Suppressor macrophage treated with lipopolysaccharide for 4 hours (primary cell): ENCODE data around the gene BAD.

Experiments
- DNase-seq: peaks from one replicate; pipeline ENCODE4 v3.0.0-alpha.2; 2020

Gene BAD

DNA sequence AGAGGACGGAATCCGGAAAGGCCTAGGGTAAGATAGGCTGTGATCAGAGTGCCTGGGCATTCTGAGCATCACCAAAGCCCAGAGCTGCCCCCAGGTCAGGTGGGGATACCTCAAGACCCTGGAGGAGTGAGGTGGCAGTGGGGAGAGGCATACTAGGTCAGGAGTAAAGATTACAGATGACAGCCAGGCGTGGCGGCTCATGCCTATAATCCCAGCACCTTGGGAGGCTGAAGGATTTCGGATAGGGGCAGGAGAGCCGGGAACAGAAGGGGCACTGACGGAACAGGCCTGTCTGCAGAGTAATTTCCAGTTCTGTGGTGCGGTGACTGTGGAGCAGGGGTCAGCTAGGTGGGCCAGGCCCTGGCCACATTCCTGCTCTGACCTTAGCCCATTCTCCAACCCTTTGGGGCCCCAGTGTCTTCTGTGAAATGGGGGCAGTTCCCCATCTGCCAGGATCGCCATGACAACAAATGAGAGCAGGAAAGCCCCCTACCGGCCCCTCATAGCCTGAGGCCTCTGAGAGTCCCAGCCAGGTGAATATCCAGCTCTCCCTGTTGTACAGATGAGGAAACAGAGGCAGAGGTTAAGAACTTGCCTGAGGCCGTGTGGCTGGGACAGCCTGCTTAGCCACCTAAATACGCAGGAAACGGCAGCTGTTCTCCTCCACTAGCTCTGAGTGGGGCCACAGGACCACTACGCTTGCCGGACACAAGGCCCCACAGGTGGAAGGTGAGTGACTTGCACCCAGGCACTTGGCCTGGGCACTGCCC lies 9.2 kb downstream of the BAD start:
- DNase-seq: no peak

DNA sequence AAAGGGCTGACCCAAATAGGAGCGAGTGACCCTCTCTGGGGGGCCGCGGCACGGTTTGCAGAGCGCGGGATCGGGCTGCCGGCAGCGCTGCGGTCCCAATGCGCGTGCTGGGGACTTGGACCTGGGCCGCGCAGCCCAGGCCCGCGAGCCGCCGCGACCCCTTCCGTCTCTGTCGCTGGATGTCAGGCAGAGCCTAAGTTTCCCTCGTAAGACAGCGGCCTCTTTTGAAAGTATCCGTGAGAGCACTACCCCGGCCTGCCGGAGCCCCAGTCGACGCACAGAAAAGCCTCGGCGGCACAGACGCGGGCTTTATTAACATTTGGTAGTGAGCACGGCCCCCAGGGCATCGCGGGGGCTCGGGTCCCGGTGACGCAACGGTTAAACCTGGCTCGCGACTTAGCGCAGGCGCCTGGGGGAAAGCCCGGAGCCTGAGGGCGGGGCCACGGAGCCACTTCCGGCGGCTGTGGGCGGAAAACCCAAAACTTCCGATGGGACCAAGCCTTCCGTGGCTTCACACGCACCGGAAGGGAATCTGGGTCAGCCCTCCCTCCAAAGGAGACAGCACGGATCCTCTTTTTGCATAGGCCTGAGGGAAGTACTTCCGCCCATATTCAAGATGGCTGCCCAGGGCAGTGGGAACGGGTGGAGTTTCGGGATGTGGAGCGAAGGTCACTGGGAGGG lies 14.8 kb downstream of the BAD start:
- DNase-seq: peak; percentile 99

DNA sequence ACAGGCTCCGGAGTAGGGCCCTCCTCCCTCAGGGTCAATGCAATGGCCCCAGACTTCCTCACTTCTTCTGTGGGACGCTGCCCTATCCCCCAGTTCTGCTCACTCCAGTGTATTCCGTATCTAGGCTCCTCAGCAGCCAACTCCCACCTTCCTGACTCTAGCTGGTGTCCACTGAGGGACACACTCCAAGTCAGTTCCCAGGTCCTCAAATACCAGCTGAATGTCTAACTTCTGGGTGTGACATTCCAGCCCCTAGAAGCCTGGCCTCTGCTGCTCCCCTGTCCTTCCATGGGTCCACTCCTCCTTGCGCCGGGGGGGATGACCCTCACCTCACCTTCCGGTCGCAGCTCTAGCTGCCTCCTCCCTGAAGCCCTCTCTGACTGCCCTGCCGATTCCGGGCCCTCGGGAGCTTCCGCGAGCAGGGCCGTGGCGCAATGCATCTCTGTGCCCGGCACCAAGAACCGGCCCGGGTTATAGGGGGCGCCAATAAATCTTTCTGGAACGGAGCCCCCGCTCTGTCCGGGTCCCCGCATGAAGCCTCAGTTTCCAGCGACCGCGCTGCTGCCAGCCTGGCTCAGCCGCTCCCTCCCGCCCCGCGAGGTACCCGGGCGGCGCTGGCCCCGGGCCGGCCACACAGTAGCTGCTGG lies 15.4 kb downstream of the BAD start:
- no peak for DNase-seq

DNA sequence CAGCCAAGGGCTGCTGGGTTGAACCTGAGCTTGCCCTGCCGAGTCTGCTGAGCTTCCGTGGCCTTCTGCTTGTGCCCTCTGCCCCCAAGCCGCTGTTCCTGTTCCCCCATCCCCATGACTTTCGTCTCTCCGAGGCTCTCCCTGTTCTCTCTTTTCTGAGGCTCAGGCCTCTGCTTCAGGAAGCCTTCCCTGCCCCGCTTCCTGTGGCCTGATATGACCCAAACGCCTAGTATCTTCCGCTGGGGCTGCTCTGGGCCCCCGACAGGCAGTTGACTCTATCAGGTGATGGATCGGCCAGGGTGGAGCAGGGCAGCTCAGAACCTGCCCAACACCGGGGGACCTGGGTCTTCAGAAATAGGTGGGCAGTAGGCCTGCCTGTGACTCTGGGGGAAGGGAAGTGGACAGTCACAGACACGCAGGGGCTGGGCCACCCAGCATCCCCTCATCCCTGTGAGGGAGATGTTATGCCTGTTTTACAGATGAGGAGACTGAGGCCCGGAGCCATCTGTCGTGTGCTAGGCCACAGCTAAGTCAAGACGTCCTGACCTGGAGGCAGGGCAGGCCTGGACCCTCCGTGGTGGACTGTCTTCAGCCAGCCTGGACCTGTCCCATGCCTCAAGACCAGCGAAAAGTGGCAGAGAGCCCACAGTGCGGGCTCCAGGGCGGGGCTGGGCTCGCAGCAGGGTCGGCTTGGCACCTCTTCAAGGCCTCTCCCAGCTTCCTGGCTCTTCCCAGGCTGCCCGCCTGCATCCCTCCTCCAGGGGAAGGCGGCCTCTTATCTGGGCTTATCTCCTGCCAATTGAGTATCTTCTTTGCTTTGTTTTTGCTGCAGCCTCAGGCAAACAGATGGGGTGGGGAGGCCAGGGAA lies 16.2 kb downstream of the BAD start:
- no peak for DNase-seq

DNA sequence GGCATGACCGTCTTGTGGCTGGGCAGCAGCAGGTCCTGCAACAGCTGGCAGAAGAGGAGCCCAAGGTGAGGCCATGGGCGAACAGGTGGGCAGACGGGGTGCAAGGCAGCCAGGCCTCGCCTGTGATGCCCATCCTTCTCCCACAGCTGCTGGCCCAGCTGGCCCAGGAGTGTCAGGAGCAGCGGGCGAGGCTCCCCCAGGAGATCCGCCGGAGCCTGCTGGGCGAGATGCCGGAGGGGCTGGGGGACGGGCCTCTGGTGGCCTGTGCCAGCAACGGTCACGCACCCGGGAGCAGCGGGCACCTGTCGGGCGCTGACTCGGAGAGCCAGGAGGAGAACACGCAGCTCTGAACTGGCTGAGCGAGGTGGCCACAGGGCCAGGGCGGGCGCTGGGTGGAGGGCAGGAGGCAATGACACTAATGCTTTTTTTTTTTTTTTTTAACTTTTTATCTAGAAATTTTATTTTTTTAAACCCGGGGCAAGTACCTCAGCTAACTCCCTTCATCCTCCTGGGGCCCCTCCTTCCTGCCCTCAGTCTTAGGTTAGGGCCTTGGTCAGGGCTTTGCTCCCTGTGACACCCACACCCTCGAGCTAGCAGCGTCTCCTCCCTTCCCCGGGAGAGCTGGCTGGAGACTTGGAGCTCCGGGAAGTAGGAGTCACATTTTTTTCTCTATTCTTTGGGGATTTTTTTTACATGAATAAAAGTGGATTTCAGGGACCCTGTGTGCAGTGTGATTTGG lies 17.1 kb downstream of the BAD start:
- no peak for DNase-seq

DNA sequence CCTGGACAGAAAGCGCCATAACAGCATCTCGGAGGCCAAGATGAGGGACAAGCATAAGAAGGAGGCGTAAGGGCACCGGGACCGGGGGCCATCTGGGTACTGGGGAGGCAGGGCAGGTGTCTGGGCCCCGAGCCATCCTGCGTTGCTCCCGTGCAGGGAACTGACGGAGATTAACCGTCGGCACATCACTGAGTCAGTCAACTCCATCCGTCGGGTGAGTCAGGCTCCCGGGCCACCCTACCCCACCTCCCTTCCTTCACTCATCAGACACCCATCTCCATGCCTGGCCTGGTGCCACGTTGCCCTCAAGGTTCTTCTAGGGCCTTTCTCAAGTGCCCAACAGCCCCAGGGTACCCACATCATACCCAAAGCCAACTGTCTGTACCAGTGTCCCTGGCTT lies 18.1 kb downstream of the BAD start:
- DNase-seq: no peak

DNA sequence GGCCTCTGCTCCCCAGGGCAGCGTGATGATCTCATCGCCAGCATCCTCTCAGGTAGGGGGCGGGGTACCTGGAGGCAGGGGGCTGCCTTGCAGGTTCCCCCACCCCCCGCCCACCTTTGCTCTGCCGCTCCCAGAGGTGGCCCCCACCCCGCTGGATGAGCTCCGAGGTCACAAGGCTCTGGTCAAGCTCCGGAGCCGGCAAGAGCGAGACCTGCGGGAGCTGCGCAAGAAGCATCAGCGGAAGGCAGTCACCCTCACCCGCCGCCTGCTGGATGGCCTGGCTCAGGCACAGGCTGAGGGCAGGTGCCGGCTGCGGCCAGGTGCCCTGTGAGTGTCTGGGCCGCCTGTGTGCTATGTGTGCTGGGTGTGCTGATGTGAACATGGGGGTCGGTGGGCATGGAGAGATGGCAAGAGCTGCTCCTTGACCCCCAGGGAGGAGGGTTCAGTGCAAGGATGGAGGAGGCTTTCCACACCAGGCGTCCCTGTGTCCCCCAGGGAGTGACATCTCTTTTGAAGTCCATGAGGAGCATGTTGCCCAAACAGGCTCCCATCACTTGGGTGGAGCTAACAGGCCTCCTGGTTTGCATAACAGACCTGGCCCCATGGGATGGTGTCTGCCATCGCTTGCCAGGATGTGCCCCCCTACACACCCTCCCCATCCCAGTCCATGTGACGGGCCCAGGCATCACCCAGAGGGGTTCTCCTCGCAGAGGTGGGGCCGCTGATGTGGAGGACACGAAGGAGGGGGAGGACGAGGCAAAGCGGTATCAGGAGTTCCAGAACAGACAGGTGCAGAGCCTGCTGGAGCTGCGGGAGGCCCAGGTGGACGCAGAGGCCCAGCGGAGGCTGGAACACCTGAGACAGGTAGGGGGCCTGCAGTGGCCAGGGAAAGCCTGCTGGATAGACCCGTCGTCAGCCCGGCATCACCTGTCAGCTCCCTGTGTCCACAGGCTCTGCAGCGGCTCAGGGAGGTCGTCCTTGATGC lies 19.0 kb downstream of the BAD start:
- no peak for DNase-seq

DNA sequence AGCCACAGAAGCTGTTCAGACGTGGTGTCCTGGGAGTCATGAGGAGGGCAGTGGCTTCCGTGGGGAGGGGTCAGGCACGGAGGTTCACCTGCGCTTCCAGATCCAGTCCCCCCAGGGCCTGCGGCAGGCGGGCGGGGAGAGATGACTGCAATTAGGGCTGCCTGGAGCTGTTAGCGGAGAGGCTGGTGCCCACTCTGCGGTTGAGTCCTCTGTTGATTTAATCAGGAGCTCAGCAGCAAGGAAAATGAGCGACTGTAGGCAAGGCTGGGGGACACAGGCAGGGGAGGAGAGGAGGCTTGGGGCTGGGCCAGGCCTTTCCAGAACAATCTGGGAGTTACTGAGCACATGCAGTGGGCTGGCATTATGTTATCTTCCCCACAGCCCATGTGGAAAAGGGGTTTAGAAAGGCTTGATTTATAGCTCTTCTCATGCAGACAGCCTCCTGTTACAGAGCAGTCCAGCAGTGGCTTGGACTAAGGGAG lies 20.1 kb downstream of the BAD start:
- DNase-seq: no peak

DNA sequence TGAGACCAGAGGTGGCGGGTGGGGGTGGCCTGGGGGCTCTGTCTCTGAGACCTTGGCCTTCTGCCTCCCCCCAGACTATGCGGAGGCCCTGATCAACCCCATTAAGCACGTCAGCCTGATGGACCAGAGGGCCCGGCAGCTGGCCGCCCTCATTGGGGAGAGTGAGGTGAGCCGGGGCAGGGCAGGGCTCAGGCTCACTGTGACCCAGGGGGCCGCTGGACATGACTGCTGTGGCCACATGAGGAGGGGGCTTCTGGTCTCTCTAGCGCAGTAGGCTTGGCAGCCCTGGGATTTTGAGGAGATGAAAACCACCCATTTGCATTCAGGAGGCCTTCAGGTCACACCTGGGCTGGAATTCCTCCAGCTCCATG lies 20.5 kb downstream of the BAD start:
- no peak for DNase-seq

DNA sequence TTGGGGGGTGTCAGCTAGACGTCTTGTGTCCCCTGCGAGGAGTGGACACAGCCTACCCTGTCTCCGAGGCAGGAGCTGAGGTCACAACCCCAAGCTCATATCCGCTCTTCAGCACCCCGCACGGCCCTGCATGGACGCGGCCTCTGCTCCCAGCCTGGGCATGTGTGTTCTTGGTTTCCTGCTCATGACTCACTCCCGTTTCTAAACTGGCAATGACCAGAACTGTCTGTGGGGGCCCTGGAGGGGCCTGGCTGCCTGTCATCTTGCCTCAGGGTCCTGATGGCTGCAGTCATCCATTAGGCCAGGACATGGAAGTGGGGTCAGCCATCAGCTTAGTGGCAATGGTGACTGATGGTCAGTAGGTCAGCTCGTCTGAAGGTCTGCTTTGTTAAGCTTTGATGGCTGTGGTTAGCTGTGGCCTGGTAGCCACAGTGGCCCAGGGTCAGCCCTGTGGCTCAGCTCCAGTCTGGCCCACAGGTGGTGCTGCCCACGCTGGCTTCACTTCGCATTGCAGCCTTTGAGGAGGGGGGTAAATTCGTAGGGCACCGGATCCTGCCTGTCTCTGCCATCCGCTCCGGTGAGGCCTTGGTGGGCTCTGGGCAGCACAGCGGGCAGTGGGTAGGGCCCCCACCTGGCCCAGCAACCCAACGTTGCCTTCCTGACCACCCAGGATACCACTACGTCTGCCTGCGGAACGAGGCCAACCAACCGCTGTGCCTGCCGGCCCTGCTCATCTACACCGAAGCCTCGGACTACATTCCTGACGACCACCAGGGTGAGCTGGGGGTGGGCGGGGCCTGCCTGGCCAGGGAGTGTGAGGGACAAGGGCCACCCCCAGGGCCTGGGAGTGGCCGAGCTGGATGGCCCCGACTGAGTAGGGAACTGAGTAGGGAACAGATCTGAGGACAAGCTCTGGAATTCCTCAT lies 21.2 kb downstream of the BAD start:
- no peak for DNase-seq

DNA sequence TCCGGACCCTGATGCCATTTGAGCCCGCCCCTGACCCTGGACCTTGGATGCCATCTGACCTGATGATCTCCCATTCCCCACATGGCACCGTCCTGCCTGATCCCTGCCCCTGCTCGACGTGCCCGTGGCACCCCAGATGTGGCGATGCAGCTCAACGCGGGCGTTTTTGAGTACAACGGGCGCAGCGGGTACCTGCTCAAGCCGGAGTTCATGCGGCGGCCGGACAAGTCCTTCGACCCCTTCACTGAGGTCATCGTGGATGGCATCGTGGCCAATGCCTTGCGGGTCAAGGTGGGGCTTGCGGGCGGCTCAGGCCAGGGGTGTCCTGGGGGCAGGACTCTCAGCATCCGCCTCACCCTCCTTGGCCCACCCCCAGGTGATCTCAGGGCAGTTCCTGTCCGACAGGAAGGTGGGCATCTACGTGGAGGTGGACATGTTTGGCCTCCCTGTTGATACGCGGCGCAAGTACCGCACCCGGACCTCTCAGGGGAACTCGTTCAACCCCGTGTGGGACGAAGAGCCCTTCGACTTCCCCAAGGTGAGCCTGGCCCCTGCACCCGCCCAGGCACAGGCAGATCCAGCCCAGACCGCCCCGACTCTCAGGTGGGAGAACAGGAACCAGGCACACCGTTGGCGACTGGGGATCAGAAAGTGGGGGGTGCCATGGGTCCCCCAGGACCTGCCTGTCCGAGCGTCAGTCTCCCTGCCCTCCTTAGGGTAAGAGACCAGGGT lies 22.0 kb downstream of the BAD start:
- DNase-seq: no peak

DNA sequence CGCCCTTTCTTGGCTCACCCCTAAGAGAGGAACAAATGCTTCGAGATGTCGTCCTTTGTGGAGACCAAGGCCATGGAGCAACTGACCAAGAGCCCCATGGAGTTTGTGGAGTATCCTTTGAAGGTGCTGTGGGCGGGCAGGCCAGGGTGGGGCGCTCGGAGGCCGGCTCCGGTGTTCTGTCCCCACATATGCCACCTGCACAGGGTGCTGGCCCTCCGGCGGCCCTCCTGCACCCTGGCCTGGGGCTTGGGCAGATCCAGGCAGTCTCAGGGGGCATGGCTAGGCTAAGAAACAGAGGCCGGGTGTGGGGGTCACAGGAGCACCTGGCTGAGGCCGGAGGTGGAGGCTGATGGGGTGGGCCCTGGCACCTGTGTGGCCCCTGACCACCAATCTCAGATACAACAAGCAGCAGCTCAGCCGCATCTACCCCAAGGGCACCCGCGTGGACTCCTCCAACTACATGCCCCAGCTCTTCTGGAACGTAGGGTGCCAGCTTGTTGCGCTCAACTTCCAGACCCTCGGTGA lies 22.8 kb downstream of the BAD start:
- DNase-seq: no peak

DNA sequence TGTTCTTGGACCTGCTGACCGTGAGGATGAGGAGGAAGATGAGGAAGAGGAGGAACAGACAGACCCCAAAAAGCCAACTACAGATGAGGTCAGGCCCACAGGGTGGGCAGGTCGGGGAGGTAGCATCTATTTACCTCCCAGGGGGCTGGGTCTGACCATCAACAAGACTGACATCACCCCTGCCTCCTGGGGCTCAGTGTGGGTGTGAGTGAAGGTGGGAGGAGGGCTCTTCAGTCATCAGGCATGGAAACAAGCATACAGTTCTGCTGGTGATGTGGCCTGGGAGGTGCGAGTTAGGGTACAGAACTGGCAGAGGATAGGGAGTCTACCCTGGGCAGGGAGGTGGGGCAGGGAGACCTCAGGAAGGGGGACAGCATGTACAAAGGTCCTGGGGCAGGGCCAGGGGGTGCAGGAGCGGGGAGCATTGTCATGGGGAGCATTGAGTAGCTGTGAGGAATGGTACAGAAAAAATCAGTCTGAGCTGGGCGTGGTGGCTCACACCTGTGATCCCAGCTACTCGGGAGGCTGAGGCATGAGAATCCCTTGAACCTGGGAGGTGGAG lies 24.2 kb downstream of the BAD start:
- DNase-seq: no peak

DNA sequence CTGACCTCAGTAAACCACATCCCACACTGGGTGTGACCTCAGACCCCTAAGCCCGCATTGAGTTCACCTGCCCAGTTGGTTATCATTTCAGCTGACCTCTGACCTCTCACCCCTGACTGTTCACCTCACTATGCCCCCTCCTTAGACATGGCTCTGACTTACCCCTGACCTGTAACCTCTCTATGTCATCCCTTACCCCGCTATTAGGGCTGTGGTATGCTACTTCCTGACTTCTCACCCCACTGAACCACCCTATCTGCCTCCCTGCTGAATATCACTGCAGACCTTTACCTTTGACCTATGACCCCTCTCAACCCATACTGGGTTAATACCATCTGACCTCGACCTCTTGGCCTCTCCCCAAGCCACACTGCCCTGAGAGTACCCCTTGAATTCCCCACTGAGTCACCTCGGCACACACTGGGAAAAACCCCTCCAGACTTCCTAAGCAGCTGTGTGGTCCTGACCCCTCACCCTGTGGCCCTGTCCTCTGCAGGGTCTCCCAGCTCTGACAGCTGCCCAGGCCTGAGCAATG lies 24.9 kb downstream of the BAD start:
- DNase-seq: peak; percentile 66

DNA sequence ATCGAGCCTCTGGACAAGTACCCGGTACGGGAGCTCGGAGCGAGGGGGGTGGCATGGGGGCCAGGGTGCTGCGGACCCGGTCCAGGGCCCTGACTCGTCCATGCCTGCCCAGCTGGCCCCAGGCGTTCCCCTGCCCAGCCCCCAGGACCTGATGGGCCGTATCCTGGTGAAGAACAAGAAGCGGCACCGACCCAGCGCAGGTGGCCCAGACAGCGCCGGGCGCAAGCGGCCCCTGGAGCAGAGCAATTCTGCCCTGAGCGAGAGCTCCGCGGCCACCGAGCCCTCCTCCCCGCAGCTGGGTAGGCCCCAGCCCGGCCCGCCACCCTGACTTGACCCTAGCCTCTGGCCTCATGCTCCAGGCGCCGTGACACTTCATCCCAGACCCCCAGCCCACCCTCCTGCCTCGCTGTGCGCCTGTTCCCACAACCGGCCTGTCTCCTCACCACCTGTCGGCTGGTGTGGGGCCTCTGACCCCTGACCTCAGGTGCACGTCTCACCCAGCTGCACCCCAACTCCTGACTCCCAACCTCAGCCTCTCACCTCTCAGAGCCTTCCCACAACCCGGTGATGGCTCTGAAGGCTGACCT lies 25.4 kb downstream of the BAD start:
- no peak for DNase-seq

DNA sequence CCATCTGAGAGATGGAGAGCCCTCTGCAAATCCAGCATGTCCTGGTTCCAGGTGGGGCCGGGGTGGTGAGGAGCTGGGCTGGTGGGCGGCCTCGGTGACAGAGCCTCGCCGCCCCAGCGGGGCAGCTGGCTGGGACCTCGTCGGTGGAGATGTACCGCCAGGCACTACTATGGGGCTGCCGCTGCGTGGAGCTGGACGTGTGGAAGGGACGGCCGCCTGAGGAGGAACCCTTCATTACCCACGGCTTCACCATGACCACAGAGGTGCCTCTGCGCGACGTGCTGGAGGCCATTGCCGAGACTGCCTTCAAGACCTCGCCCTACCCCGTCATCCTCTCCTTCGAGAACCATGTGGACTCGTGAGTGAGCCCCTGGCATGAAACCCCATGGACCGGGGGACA lies 26.1 kb downstream of the BAD start:
- no peak for DNase-seq

DNA sequence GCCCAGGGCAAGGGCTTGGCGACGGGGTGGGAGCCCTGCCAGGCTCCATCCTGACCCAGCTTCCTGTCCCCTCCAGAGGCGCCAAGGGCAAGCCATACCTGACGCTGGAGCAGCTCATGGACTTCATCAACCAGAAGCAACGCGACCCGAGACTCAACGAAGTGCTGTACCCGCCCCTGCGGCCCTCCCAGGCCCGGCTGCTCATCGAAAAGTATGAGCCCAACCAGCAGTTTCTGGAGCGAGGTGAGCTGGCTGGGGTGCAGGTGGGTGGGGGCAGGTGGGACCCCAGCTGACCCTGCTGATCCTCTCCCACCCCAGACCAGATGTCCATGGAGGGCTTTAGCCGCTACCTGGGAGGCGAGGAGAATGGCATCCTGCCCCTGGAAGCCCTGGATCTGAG lies 28.2 kb downstream of the BAD start:
- no peak for DNase-seq
